Measurements from ENCODE around the gene WRNIP1. TPM values are rescaled to one million over a fixed set of nuclear protein-coding genes. Genes with fewer than 3 reads are reported as not detected.

WRNIP1 gene
- total and polyA plus RNA-seq, 2 donors (not counting 1 experiment from before 2014, with no cell fraction given) = 29.7 to 40.8 TPM

- H3K79me2 ChIP-seq (ENCODE audit: control insufficient read depth, insufficient read depth, low read length) = no peaks in the 10 kb centered on the region
- H3K9me3 ChIP-seq (ENCODE audit: control insufficient read depth, insufficient read depth, low read depth, low read length) = no peaks in the 10 kb centered on the region
- no peak overlapping the region for H3K4me2 ChIP-seq (ENCODE audit: extremely low read depth, insufficient read depth, low read length)
- no peaks in the 10 kb centered on the region for H4K20me1 ChIP-seq (ENCODE audit: control insufficient read depth, extremely low read depth, insufficient read depth, low read length)
- no peak for DNase-seq (ENCODE audit: low read depth in 2 of 2)
- peaks cover 2% of the 10 kb centered on the region for H3K4me1 ChIP-seq (ENCODE audit: control insufficient read depth, extremely low read depth, insufficient read depth, low read length)
- no peak overlapping the region for H3K4me3 ChIP-seq (replicated peaks in 1 of 4; ENCODE audit: control extremely low read depth in 1 of 4, insufficient read depth in 1 of 4, low read depth in 3 of 4, low read length in 4 of 4)
- H3K36me3 ChIP-seq (ENCODE audit: control insufficient read depth, insufficient read depth, low read length) = peaks cover 1% of the 10 kb centered on the region
- H3K27ac ChIP-seq (ENCODE audit: insufficient read depth, low read length) = no peak overlapping the region
- no peak overlapping the region for H2AFZ ChIP-seq (ENCODE audit: low read length)
- TF ChIP-seq EZH2 (IDR thresholded peaks at IDR 0.05; ENCODE audit: low read length, missing control alignments) = no peak
- TF ChIP-seq CTCF (conservative IDR thresholded peaks at IDR 0.05 in 1 of 2, IDR thresholded peaks at IDR 0.05 in 1 of 2; ENCODE audit: low read depth in 1 of 2, low read length in 2 of 2) = no peak
- no peaks in the 10 kb centered on the region for H3K27me3 ChIP-seq (ENCODE audit: control insufficient read depth, insufficient read depth, low read length)
- H3K9ac ChIP-seq (ENCODE audit: insufficient read depth, low read length) = no peak overlapping the region
These were observed 63.4 kb downstream of the WRNIP1 start for GRCh38 chr6:2828629-2829028.

GRCh38 chr6:2829253-2829652 lies 64.1 kb downstream of the WRNIP1 start:
- H3K4me2 ChIP-seq (ENCODE audit: extremely low read depth, insufficient read depth, low read length) = no peak overlapping the region
- H3K27me3 ChIP-seq (ENCODE audit: control insufficient read depth, insufficient read depth, low read length) = no peaks in the 10 kb centered on the region
- H3K9ac ChIP-seq (ENCODE audit: insufficient read depth, low read length) = no peak overlapping the region
- H3K4me3 ChIP-seq (replicated peaks in 1 of 4; ENCODE audit: control extremely low read depth in 1 of 4, insufficient read depth in 1 of 4, low read depth in 3 of 4, low read length in 4 of 4) = no peak overlapping the region
- no peak overlapping the region for H2AFZ ChIP-seq (ENCODE audit: low read length)
- no peak overlapping the region for H3K27ac ChIP-seq (ENCODE audit: insufficient read depth, low read length)
- no peaks in the 10 kb centered on the region for H3K4me1 ChIP-seq (ENCODE audit: control insufficient read depth, extremely low read depth, insufficient read depth, low read length)
- TF ChIP-seq CTCF (conservative IDR thresholded peaks at IDR 0.05 in 1 of 2, IDR thresholded peaks at IDR 0.05 in 1 of 2; ENCODE audit: low read depth in 1 of 2, low read length in 2 of 2) = no peak
- no peak for TF ChIP-seq EZH2 (IDR thresholded peaks at IDR 0.05; ENCODE audit: low read length, missing control alignments)
- H3K9me3 ChIP-seq (ENCODE audit: control insufficient read depth, insufficient read depth, low read depth, low read length) = no peaks in the 10 kb centered on the region
- H3K79me2 ChIP-seq (ENCODE audit: control insufficient read depth, insufficient read depth, low read length) = no peaks in the 10 kb centered on the region
- no peaks in the 10 kb centered on the region for H4K20me1 ChIP-seq (ENCODE audit: control insufficient read depth, extremely low read depth, insufficient read depth, low read length)
- H3K36me3 ChIP-seq (ENCODE audit: control insufficient read depth, insufficient read depth, low read length) = peaks cover under 1% of the 10 kb centered on the region
- DNase-seq (ENCODE audit: low read depth in 2 of 2) = no peak

DNA sequence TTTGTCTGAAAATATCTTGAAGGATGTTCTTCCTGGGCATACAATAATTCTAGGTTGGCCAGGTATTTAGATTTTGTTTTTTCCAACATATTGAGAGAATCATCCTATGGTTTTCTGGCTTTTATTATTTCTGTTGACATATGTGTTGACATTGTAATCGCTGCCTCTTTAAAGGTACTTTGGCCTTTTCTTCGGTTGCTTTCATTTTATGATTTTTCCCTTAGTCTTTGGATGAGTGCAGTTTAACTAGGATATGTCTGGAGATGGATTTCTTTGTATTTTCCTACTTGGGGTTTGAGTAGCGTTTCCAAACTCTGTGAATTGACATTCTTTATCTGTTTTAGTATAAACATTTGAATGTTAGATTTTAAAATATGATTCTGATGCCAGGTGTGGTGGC lies 65.0 kb downstream of the WRNIP1 start:
- no peak overlapping the region for H3K9ac ChIP-seq (ENCODE audit: insufficient read depth, low read length)
- no peak overlapping the region for H3K27ac ChIP-seq (ENCODE audit: insufficient read depth, low read length)

More for the DNA sequence above, 65.0 kb downstream of the WRNIP1 start:
- H3K4me3 ChIP-seq (replicated peaks in 1 of 4; ENCODE audit: control extremely low read depth in 1 of 4, insufficient read depth in 1 of 4, low read depth in 3 of 4, low read length in 4 of 4) = no peak overlapping the region
- H3K4me2 ChIP-seq (ENCODE audit: extremely low read depth, insufficient read depth, low read length) = no peak overlapping the region
- H3K79me2 ChIP-seq (ENCODE audit: control insufficient read depth, insufficient read depth, low read length) = no peaks in the 10 kb centered on the region
- H4K20me1 ChIP-seq (ENCODE audit: control insufficient read depth, extremely low read depth, insufficient read depth, low read length) = no peaks in the 10 kb centered on the region
- no peak overlapping the region for H2AFZ ChIP-seq (ENCODE audit: low read length)
- H3K36me3 ChIP-seq (ENCODE audit: control insufficient read depth, insufficient read depth, low read length) = no peaks in the 10 kb centered on the region
- H3K9me3 ChIP-seq (ENCODE audit: control insufficient read depth, insufficient read depth, low read depth, low read length) = no peaks in the 10 kb centered on the region
- no peaks in the 10 kb centered on the region for H3K27me3 ChIP-seq (ENCODE audit: control insufficient read depth, insufficient read depth, low read length)
- no peak for TF ChIP-seq CTCF (conservative IDR thresholded peaks at IDR 0.05 in 1 of 2, IDR thresholded peaks at IDR 0.05 in 1 of 2; ENCODE audit: low read depth in 1 of 2, low read length in 2 of 2)
- no peak for TF ChIP-seq EZH2 (IDR thresholded peaks at IDR 0.05; ENCODE audit: low read length, missing control alignments)
- no peaks in the 10 kb centered on the region for H3K4me1 ChIP-seq (ENCODE audit: control insufficient read depth, extremely low read depth, insufficient read depth, low read length)
- no peak for DNase-seq (ENCODE audit: low read depth in 2 of 2)

All from fibroblast of lung (primary cell).